Measurements from ENCODE around the gene ROS1. TPM values are rescaled to one million over a fixed set of nuclear protein-coding genes. Genes with fewer than 3 reads are reported as not detected.

Gene ROS1
- total and polyA plus RNA-seq, 2 donors (not counting 3 experiments of a cell fraction or from before 2014, with no cell fraction given), result not detected

GRCh38 chr6:117311726-117312125 is 114.0 kb downstream of the ROS1 start:
- no peaks in the 10 kb centered on the region for H3K9me3 ChIP-seq (replicated peaks; ENCODE audit: control insufficient read depth, insufficient read depth, low read length)
- no peak overlapping the region for H3K4me2 ChIP-seq (ENCODE audit: insufficient read depth, low read length)
- TF ChIP-seq EZH2 (IDR thresholded peaks at IDR 0.05; ENCODE audit: borderline replicate concordance, low read depth, low read length, severe bottlenecking), result no peak
- no peak for TF ChIP-seq MYC (IDR thresholded peaks at IDR 0.05; ENCODE audit: low read depth, low read length)
- no peak for TF ChIP-seq JUN (IDR thresholded peaks at IDR 0.05; ENCODE audit: borderline replicate concordance, insufficient read depth, insufficient read length, low read depth)
- TF ChIP-seq POLR2A (IDR thresholded peaks at IDR 0.05; ENCODE audit: low read depth, low read length), result no peak
- TF ChIP-seq CTCF (IDR thresholded peaks at IDR 0.05; ENCODE audit: extremely low read depth in 1 of 2, insufficient read depth in 1 of 2, low read depth in 1 of 2, low read length in 2 of 2), result no peak
- TF ChIP-seq GATA2 (IDR thresholded peaks at IDR 0.05; ENCODE audit: insufficient read depth, insufficient read length, low read depth, low read length), result no peak
- TF ChIP-seq MAX (IDR thresholded peaks at IDR 0.05; ENCODE audit: insufficient read depth, insufficient read length), result no peak
- TF ChIP-seq FOS (IDR thresholded peaks at IDR 0.05; ENCODE audit: borderline replicate concordance, insufficient read depth, low read length), result no peak
- TF ChIP-seq POLR2AphosphoS5 (IDR thresholded peaks at IDR 0.05; ENCODE audit: insufficient read depth, low read depth, low read length), result no peak
- no peaks in the 10 kb centered on the region for H3K27me3 ChIP-seq (ENCODE audit: control insufficient read depth in 2 of 2, insufficient read depth in 2 of 2, low read length in 2 of 2)
- no peak for FAIRE-seq
- H2AFZ ChIP-seq (ENCODE audit: low read depth, low read length), result no peak overlapping the region
- H4K20me1 ChIP-seq (replicated peaks; ENCODE audit: control insufficient read depth, extremely low read depth, insufficient read depth, low read length), result no peaks in the 10 kb centered on the region
- ChIA-PET CTCF (interaction anchor here (1.0 to 1.2 kb wide), 2 partner anchors 9 to 12 kb away, joined by 3 read pairs; no protein-coding TSS in a partner anchor), POLR2A (no interaction called here)
- H3K9me1 ChIP-seq (replicated peaks; ENCODE audit: control insufficient read depth, extremely low read depth, insufficient read depth, low read length), result no peaks in the 10 kb centered on the region
- BruUV-seq (replicated peaks), result no TSS peak
- no peaks in the 10 kb centered on the region for H3K4me1 ChIP-seq (ENCODE audit: control insufficient read depth, extremely low read depth, insufficient read depth, low read length)
- no peak overlapping the region for H3K4me3 ChIP-seq (replicated peaks in 1 of 3; ENCODE audit: insufficient read depth in 1 of 3, low read depth in 1 of 3, low read length in 3 of 3)
- no peak overlapping the region for H3K9ac ChIP-seq (replicated peaks; ENCODE audit: extremely low read depth, insufficient read depth, low read length)
- H3K36me3 ChIP-seq (ENCODE audit: control insufficient read depth in 2 of 2, extremely low read depth in 1 of 2, insufficient read depth in 2 of 2, low read length in 2 of 2), result no peaks in the 10 kb centered on the region
- dilution Hi-C loops (cut with MboI; ENCODE audit: extremely low pct_ligation_motif_present, low sequenced_read_pairs), result no loop called here
- H3K27ac ChIP-seq (ENCODE audit: insufficient read depth, low read depth, low read length), result no peak overlapping the region
- intact Hi-C loops (cut with micrococcal nuclease), result no loop called here
- DNase-seq (ENCODE audit: low read depth, low spot score), result no peak
- no peaks in the 10 kb centered on the region for H3K79me2 ChIP-seq (ENCODE audit: control insufficient read depth, insufficient read depth, low read length)
